AG10803 (cell line): ENCODE measurements around the gene ARHGEF17.

Experiments used
- DNase-seq: peaks from one replicate; pipeline ENCODE4 v3.0.0; 2010; ENCODE audit warnings: low read depth
- H3K4me3 ChIP-seq: 2 replicates; pipeline ENCODE4 v1.5.1; 2011; ENCODE audit warnings: mild to moderate bottlenecking, low read length, control low read depth
- TF ChIP-seq, protein P1 (sequence below): conservative IDR thresholded peaks from 2 replicates; pipeline ENCODE4 v1.5.1; 2011; ENCODE audit warnings: mild to moderate bottlenecking, low read length, control low read depth, inconsistent platforms

Gene ARHGEF17

DNA sequence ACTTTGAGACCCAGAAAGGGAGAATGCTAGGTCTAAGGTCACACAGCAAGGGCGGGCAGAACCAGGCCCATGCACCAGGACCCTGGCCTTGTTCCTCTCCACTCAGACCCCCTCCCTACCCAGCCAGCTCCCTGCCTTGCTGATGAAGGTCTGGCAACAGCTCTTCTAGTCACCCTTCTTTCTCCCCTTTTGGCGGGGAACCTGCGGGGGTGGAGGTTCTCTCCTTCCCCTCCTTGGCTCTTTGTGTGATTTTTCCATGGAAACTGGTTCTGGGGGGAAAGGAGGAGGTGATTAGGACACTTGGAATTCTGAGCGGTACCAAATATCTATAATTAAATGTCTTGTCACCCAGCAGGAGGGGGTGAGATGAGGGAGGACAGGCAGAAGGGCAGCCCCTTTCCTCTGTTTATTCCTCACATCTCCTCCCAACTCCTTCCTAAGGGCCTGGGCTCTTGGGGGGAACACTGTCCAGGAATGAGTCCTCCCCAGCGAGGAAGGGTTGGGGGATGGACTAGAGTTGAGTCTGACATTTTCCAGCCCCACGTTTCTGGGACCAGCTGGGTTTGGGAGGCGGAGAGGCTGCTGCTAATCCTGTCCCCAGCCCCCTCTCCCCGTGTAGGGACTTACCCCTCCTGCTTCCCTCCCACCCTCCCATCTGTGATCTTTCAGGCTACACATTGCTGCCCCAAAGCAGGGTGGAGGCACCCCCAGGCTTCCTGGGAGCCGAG is 7.4 kb downstream of the ARHGEF17 start:
- no peak for DNase-seq
- peak overlapping the region; percentile 87 for H3K4me3 ChIP-seq
- TF ChIP-seq, protein P1, sequence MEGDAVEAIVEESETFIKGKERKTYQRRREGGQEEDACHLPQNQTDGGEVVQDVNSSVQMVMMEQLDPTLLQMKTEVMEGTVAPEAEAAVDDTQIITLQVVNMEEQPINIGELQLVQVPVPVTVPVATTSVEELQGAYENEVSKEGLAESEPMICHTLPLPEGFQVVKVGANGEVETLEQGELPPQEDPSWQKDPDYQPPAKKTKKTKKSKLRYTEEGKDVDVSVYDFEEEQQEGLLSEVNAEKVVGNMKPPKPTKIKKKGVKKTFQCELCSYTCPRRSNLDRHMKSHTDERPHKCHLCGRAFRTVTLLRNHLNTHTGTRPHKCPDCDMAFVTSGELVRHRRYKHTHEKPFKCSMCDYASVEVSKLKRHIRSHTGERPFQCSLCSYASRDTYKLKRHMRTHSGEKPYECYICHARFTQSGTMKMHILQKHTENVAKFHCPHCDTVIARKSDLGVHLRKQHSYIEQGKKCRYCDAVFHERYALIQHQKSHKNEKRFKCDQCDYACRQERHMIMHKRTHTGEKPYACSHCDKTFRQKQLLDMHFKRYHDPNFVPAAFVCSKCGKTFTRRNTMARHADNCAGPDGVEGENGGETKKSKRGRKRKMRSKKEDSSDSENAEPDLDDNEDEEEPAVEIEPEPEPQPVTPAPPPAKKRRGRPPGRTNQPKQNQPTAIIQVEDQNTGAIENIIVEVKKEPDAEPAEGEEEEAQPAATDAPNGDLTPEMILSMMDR = no peak

DNA sequence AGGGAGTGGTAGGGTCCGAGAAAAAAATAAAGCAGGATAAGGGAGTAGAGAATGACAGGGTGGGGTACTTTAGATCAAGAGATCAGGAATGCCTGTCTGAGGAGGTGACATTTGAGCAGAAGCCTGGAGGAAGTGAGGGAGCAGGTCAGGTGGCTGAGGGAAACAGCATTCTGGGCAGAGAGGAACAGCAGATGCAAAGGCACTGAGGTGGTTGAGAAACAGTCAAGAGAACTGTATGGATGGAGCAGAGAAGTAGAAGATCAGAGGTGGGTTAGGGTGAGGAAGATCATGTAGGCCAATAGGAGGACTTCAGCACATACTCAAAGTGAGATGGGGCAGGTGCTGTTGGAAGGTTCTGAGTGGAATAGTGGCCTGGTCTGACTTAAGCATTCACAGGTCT is 8.3 kb downstream of the ARHGEF17 start:
- H3K4me3 ChIP-seq = no peak overlapping the region
- no peak for DNase-seq
- TF ChIP-seq, protein P1 = no peak

GRCh38 chr11:73317373-73317772 is 9.3 kb downstream of the ARHGEF17 start:
- no peak overlapping the region for H3K4me3 ChIP-seq
- TF ChIP-seq, protein P1 = no peak
- no peak for DNase-seq

DNA sequence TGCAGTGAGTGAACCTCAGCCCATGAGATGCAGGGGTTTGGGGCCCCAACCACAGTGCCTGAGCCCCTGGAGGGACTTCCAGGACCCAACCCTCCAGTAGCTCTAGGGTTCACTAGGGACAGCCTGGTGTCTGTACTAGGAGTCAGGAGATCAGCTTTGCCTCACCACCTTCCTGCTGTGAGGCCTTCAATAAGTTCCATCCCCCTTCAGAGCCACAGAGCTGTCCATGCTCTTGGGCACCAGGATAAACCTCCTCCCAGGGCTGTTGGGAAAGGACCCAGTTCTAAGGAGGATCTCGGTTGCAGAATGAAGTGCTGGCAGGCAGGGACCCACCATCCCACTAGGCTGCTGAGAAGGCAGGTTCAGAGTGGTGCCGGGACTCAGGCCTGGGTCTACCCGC is 9.7 kb downstream of the ARHGEF17 start:
- TF ChIP-seq, protein P1 = no peak
- H3K4me3 ChIP-seq = no peak overlapping the region
- DNase-seq = no peak

DNA sequence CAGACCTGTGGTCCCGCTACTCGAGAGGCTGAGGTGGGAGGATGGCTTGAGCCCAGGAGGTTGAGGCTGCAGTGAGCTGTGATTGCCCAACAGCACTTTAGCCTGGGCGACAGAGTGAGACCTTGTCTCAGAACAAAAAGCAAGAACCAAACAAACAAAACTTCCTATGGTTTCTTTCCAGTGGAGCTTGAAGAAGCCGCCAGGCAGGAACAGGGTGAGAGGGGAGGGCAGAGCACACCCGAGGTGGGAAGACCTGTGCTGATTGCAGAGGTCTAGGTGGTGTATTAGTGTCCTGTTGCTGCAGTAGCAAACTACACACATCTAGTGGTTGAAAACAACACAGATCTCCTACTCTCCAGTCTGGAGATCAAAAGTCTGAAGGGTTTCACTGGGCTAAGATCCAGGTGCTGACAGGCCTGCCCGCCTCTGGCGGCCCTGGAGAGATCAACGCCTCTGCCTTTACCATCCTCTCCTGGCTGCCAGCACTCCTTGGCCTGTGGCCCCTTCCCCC is 10.5 kb downstream of the ARHGEF17 start:
- TF ChIP-seq, protein P1 = no peak
- H3K4me3 ChIP-seq = no peak overlapping the region
- no peak for DNase-seq

GRCh38 chr11:73320763-73321603 is 12.9 kb downstream of the ARHGEF17 start:
- peak; percentile 70 for DNase-seq
- H3K4me3 ChIP-seq = no peak overlapping the region
- TF ChIP-seq, protein P1 = no peak
